Right lobe of liver (tissue), 4 donors: Measurements from ENCODE around the gene ATF7.

Source experiments
- CTCF ChIP-seq, 4 donors: fragments of 200-600 bp in 3 of 4; fragments of 450-650 bp in 1 of 4; IDR thresholded peaks; one replicate each; pipeline versions ENCODE4 v1.5.1 to v1.8.0; 2016 to 2022; ENCODE audit warnings: antibody characterized with exemption in 4 of 4, mild to moderate bottlenecking in 2 of 4
- POLR2A ChIP-seq: fragments of 450-650 bp; IDR thresholded peaks from one replicate; pipeline ENCODE4 v1.6.1; 2017; ENCODE audit warnings: antibody characterized with exemption, mild to moderate bottlenecking
- donor health status: DM: no; HTN: no; CAD: no.
- donor health status: DM: no; HTN: no; CAD: no.
- donor health status: DM: no; HTN: yes; CAD: no.

- TF ChIP-seq CTCF (IDR thresholded peaks at IDR 0.05): no peak
- no peak for TF ChIP-seq POLR2A
Observed at GRCh38 chr12:53505086-53505485, 121.1 kb downstream of the ATF7 start.
